ENCODE data around the gene CD38.

The CD38 gene

GRCh38 chr4:15890246-15890829 is 112.2 kb downstream of the CD38 start:
- TF ChIP-seq REST (IDR thresholded peaks at IDR 0.05; ENCODE audit: low read depth) (no peak), CEBPB (IDR thresholded peaks at IDR 0.05) (no peak), USF1 (IDR thresholded peaks at IDR 0.05) (no peak), TAF1 (IDR thresholded peaks at IDR 0.05; ENCODE audit: low read depth) (no peak), CREB1 (IDR thresholded peaks at IDR 0.05; ENCODE audit: low read depth) (no peak), ZBTB7A (IDR thresholded peaks at IDR 0.05; ENCODE audit: low read depth) (no peak), EP300 (IDR thresholded peaks at IDR 0.05; ENCODE audit: borderline replicate concordance) (no peak), TCF12 (IDR thresholded peaks at IDR 0.05; ENCODE audit: low read depth) (no peak), RAD21 (IDR thresholded peaks at IDR 0.05; ENCODE audit: low read depth) (no peak), FOXM1 (IDR thresholded peaks at IDR 0.05; ENCODE audit: borderline replicate concordance, low read depth) (no peak), TEAD4 (IDR thresholded peaks at IDR 0.05) (no peak), MAX (IDR thresholded peaks at IDR 0.05) (no peak)

- no peak for TF ChIP-seq TCF12 (IDR thresholded peaks at IDR 0.05; ENCODE audit: low read depth)
- TF ChIP-seq REST (IDR thresholded peaks at IDR 0.05; ENCODE audit: low read depth) = no peak
- no peak for TF ChIP-seq CEBPB (IDR thresholded peaks at IDR 0.05)
- no peak for TF ChIP-seq NFIC (IDR thresholded peaks at IDR 0.05)
- TF ChIP-seq CREB1 (IDR thresholded peaks at IDR 0.05; ENCODE audit: low read depth) = no peak
- no peak for TF ChIP-seq EP300 (IDR thresholded peaks at IDR 0.05; ENCODE audit: borderline replicate concordance)
- no peak for TF ChIP-seq ZBTB7A (IDR thresholded peaks at IDR 0.05; ENCODE audit: low read depth)
- no peak for TF ChIP-seq MAX (IDR thresholded peaks at IDR 0.05)
- no peak for TF ChIP-seq RAD21 (IDR thresholded peaks at IDR 0.05; ENCODE audit: low read depth)
- TF ChIP-seq TAF1 (IDR thresholded peaks at IDR 0.05; ENCODE audit: low read depth) = no peak
- no peak for TF ChIP-seq TEAD4 (IDR thresholded peaks at IDR 0.05)
- TF ChIP-seq EGR1 (IDR thresholded peaks at IDR 0.05) = no peak
- TF ChIP-seq FOXM1 (IDR thresholded peaks at IDR 0.05; ENCODE audit: borderline replicate concordance, low read depth) = no peak
- TF ChIP-seq USF1 (IDR thresholded peaks at IDR 0.05) = no peak
- no peak for TF ChIP-seq YY1 (IDR thresholded peaks at IDR 0.05; ENCODE audit: low read depth)
Observed at GRCh38 chr4:15891312-15891711, 113.2 kb downstream of the CD38 start.

GRCh38 chr4:15893962-15894361 is 115.8 kb downstream of the CD38 start:
- TF ChIP-seq MAX (IDR thresholded peaks at IDR 0.05) = peak; percentile 71
- no peak for TF ChIP-seq EGR1 (IDR thresholded peaks at IDR 0.05)
- TF ChIP-seq YY1 (IDR thresholded peaks at IDR 0.05; ENCODE audit: low read depth) = no peak
- no peak for TF ChIP-seq REST (IDR thresholded peaks at IDR 0.05; ENCODE audit: low read depth)
- peak; percentile 83 for TF ChIP-seq TEAD4 (IDR thresholded peaks at IDR 0.05)
- peak; percentile 79 for TF ChIP-seq FOXM1 (IDR thresholded peaks at IDR 0.05; ENCODE audit: borderline replicate concordance, low read depth)
- no peak for TF ChIP-seq RAD21 (IDR thresholded peaks at IDR 0.05; ENCODE audit: low read depth)
- peak; percentile 79 for TF ChIP-seq TCF12 (IDR thresholded peaks at IDR 0.05; ENCODE audit: low read depth)
- peak; percentile 66 for TF ChIP-seq NFIC (IDR thresholded peaks at IDR 0.05)
- peak; percentile 87; the same call in 1 of the 2 replicates for TF ChIP-seq EP300 (IDR thresholded peaks at IDR 0.05; ENCODE audit: borderline replicate concordance)
- no peak for TF ChIP-seq CREB1 (IDR thresholded peaks at IDR 0.05; ENCODE audit: low read depth)

GRCh38 chr4:15894393-15894792 is 116.3 kb downstream of the CD38 start:
- no peak for TF ChIP-seq EGR1 (IDR thresholded peaks at IDR 0.05)
- no peak for TF ChIP-seq CEBPB (IDR thresholded peaks at IDR 0.05)
- no peak for TF ChIP-seq YY1 (IDR thresholded peaks at IDR 0.05; ENCODE audit: low read depth)
- no peak for TF ChIP-seq TAF1 (IDR thresholded peaks at IDR 0.05; ENCODE audit: low read depth)
- no peak for TF ChIP-seq EP300 (IDR thresholded peaks at IDR 0.05; ENCODE audit: borderline replicate concordance)
- no peak for TF ChIP-seq TEAD4 (IDR thresholded peaks at IDR 0.05)
- no peak for TF ChIP-seq USF1 (IDR thresholded peaks at IDR 0.05)
- TF ChIP-seq REST (IDR thresholded peaks at IDR 0.05; ENCODE audit: low read depth) = no peak
- TF ChIP-seq FOXM1 (IDR thresholded peaks at IDR 0.05; ENCODE audit: borderline replicate concordance, low read depth) = no peak
- TF ChIP-seq CREB1 (IDR thresholded peaks at IDR 0.05; ENCODE audit: low read depth) = no peak
- TF ChIP-seq NFIC (IDR thresholded peaks at IDR 0.05) = no peak
- TF ChIP-seq ZBTB7A (IDR thresholded peaks at IDR 0.05; ENCODE audit: low read depth) = no peak
- TF ChIP-seq TCF12 (IDR thresholded peaks at IDR 0.05; ENCODE audit: low read depth) = no peak

Data from Ishikawa (cell line).